GM12874 (cell line): ENCODE data around the gene NKD2.
A peak's percentile ranks its signal among the peaks of the same experiment; 100 is the strongest.

Source experiments
- CTCF ChIP-seq: IDR thresholded peaks from 2 replicates; pipeline ENCODE4 v1.5.1; 2011; ENCODE audit warnings: low read depth, mild to moderate bottlenecking, control low read depth, low read length, moderate library complexity; ENCODE audit not compliant: insufficient read depth

Gene NKD2

GRCh38 chr5:1008451-1009358 is at the start of gene NKD2:
Gene NKD2 (plus strand): TSS chr5:1008802. CDS start chr5:1009058, 256 bp downstream.
- TF ChIP-seq CTCF: peak; percentile 74

GRCh38 chr5:959581-960531 is 48.7 kb upstream of the NKD2 start:
- no peak for TF ChIP-seq CTCF

- no peak for TF ChIP-seq CTCF
These were observed 48.1 kb upstream of the NKD2 start for GRCh38 chr5:960551-960950.

GRCh38 chr5:961002-961710 is 47.4 kb upstream of the NKD2 start:
- TF ChIP-seq CTCF: no peak

GRCh38 chr5:961711-962240 is 46.8 kb upstream of the NKD2 start:
- no peak for TF ChIP-seq CTCF

- TF ChIP-seq CTCF: no peak
These were observed 46.2 kb upstream of the NKD2 start for GRCh38 chr5:962386-962785.
